ENCODE results near the gene GDPD4. TPM values are rescaled to one million over a fixed set of nuclear protein-coding genes. Genes with fewer than 3 reads are reported as not detected.

GDPD4 gene
- total RNA-seq, 1 donor = not detected

DNA sequence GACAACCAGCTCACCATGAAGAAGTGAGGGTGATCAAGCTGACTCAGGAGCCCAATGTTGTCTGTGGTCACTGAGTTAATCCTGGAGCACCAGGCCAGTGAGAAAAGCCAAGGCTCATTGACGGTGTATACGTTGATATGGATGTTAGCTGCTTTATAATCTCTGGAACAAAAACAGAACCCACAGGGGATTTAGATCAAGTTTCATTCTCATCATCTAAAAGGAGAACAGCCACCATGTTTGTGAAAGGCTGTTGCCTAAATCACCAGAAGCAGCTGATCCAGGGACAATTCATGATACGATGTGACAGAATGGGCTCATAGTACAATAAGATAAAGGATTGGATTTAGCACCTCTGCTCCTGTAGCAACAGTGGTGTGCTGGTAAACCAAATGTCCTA, 68.5 kb downstream of the GDPD4 start:
- H3K9me3 ChIP-seq (ENCODE audit: low read depth, low read length) = no peaks in the 10 kb centered on the region
- no peaks in the 10 kb centered on the region for H3K27me3 ChIP-seq (ENCODE audit: insufficient read depth, low read length)
- no peaks in the 10 kb centered on the region for H3K4me1 ChIP-seq (ENCODE audit: insufficient read depth, low read length)
- no peak overlapping the region for H3K4me3 ChIP-seq (ENCODE audit: low read length)

DNA sequence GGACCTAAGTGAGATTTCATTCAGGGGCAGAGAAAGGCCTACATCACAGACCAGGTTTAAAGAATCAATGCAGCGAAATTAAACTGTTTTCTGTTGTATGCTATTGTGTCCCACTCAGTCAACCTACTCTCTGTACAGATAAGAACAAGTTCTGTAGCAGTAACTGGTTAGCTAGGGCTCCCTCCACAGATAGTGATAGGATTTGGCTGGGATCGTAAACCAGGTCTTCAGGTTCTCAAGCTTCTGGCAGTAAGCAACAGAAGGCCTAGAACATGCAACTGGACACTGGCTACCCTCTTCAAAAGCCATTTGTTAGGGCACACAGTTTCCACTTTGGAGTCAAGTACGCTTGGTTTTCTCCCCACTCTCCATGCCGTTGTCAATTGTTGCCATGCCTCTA, 69.2 kb downstream of the GDPD4 start:
- Histone ChIP-seq H3K9me3 (ENCODE audit: low read depth, low read length) (no peaks in the 10 kb centered on the region), H3K4me1 (ENCODE audit: insufficient read depth, low read length) (no peaks in the 10 kb centered on the region), H3K27me3 (ENCODE audit: insufficient read depth, low read length) (no peaks in the 10 kb centered on the region), H3K4me3 (ENCODE audit: low read length) (no peak overlapping the region)

DNA sequence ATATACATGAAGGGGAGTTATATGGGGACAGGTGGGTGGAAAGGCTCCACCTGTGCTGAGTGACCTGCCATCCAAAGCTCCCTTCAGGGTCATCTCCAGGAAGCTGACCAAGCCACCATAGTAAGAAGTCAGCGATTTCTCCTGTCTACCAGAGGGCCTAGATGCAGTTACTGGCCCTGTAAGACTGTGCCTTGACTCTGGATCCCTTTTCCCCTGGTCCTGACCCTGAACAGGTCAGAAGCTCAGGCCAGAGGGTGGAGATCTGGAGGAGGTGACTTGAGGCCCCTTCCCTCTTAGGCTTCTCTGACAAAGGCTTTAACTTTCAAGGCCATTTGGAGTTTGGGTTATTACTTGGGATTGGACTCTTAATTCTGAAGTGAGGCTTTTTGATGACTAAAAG, 69.7 kb downstream of the GDPD4 start:
- Histone ChIP-seq H3K27me3 (ENCODE audit: insufficient read depth, low read length) (no peaks in the 10 kb centered on the region), H3K9me3 (ENCODE audit: low read depth, low read length) (no peaks in the 10 kb centered on the region), H3K4me3 (ENCODE audit: low read length) (no peak overlapping the region), H3K4me1 (ENCODE audit: insufficient read depth, low read length) (no peaks in the 10 kb centered on the region)

DNA sequence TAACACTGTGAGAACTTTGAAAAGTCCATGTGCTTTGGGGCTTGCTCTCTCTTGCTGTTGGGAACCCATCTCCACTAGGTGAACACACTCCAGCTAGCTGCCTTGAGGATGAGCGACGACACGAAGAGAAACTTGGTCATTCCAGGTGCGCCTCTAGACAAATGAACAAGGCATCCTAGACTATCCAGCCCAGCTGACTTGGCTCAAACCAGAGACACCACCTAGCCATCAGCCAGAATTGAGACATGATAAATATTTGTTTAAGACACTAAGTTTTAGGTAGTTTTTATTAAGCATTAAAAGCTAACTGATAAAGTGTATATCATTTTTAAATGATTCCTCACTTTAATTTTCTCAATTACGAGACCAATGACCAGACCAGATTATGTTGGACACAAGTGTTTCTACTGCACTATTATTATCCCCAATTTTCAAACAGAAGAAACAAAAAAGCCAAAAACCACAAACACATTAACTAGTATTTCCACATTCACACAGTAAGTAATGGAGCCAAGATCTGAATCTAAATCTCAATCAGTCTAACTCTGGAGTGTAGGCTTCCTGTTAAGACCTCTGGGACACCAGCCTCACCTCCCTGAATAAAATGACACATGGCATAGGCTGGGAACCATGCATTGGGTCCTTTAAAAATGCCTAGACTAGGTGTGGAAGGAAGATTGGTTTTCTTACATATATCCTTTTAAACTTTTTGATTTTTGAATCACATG, 70.4 kb downstream of the GDPD4 start:
- no peak overlapping the region for H3K4me3 ChIP-seq (ENCODE audit: low read length)
- H3K27me3 ChIP-seq (ENCODE audit: insufficient read depth, low read length) = no peaks in the 10 kb centered on the region
- H3K4me1 ChIP-seq (ENCODE audit: insufficient read depth, low read length) = no peaks in the 10 kb centered on the region

DNA sequence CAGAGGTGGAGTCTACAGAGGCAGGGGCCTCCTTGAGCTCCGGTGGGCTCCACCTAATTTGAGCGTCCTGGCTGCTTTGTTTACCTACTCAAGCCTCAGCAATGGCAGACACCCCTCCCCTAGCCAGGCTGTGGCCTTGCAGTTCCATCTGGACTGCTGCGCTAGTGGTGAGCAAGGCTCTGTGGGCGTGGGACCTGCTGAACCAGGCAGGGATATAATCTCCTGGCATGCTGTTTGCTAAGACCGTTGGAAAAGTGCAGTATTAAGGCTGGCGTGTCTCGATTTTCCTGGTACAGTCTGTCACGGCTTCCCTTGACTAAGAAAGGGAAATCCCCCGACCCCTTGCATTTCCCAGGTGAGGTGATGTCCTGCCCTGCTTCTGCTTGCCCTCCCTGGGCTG, 77.7 kb downstream of the GDPD4 start:
- Histone ChIP-seq H3K4me3 (ENCODE audit: low read length) (no peak overlapping the region), H3K27me3 (ENCODE audit: insufficient read depth, low read length) (no peaks in the 10 kb centered on the region), H3K4me1 (ENCODE audit: insufficient read depth, low read length) (no peaks in the 10 kb centered on the region), H3K9me3 (ENCODE audit: low read depth, low read length) (no peaks in the 10 kb centered on the region)

More for the DNA sequence above, 70.4 kb downstream of the GDPD4 start:
- H3K9me3 ChIP-seq (ENCODE audit: low read depth, low read length) = no peaks in the 10 kb centered on the region

DNA sequence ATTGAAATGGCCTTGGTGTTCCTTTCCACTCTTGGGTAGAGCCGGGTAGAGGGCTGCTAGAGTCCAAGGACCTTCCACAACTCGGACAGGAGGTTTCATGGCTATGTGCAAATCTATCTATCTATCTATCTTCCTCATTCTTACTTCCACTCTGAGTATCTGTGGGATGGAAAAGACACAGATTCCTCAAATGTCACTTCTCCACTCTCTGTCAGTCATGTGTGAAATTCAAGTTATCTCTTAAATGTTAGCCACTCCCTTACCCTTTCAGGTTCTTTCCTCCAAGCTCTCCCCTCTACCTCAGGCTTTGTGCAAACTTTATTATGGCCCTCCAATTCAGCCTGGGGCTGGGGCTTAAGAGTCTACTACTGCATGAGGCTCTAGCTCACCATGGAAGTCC, 84.3 kb downstream of the GDPD4 start:
- Histone ChIP-seq H3K27me3 (ENCODE audit: insufficient read depth, low read length) (no peaks in the 10 kb centered on the region), H3K4me1 (ENCODE audit: insufficient read depth, low read length) (no peaks in the 10 kb centered on the region), H3K4me3 (ENCODE audit: low read length) (no peak overlapping the region), H3K9me3 (ENCODE audit: low read depth, low read length) (no peaks in the 10 kb centered on the region)

DNA sequence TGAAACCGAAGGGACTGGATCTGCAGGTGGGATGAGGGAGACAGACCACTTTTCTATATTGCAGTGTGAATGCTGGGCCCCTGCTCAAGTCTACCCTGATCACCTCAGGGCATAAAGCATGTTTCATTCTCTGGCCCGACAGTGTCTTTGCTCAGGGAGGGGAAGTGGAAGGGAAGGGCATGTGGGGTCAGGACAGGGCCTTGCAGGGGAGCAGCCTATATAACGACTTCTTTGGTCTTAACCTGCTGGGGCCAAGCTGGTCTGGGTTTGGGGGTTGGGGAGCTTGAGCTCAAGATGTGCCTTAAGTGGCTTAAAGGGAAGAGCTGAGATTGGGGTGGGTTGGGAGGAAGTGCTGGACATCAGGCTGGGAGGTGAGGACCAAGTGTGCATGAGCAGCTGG, 86.4 kb downstream of the GDPD4 start:
- no peaks in the 10 kb centered on the region for H3K4me1 ChIP-seq (ENCODE audit: insufficient read depth, low read length)
- no peak overlapping the region for H3K4me3 ChIP-seq (ENCODE audit: low read length)
- no peaks in the 10 kb centered on the region for H3K9me3 ChIP-seq (ENCODE audit: low read depth, low read length)
- no peaks in the 10 kb centered on the region for H3K27me3 ChIP-seq (ENCODE audit: insufficient read depth, low read length)

DNA sequence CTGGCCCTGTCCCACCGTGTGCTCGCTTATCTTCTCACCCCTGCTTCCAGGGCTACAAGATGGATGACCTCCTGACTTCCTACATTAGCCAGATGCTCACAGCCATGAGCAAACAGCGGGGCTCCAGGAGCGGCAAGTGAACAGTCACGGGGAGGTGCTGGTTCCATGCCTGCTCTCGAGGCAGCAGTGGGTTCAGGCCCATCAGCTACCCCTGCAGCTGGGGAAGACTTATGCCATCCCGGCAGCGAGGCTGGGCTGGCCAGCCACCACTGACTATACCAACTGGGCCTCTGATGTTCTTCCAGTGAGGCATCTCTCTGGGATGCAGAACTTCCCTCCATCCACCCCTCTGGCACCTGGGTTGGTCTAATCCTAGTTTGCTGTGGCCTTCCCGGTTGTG, 86.9 kb downstream of the GDPD4 start:
- Histone ChIP-seq H3K4me1 (ENCODE audit: insufficient read depth, low read length) (no peaks in the 10 kb centered on the region), H3K4me3 (ENCODE audit: low read length) (no peak overlapping the region), H3K27me3 (ENCODE audit: insufficient read depth, low read length) (no peaks in the 10 kb centered on the region), H3K9me3 (ENCODE audit: low read depth, low read length) (no peaks in the 10 kb centered on the region)

DNA sequence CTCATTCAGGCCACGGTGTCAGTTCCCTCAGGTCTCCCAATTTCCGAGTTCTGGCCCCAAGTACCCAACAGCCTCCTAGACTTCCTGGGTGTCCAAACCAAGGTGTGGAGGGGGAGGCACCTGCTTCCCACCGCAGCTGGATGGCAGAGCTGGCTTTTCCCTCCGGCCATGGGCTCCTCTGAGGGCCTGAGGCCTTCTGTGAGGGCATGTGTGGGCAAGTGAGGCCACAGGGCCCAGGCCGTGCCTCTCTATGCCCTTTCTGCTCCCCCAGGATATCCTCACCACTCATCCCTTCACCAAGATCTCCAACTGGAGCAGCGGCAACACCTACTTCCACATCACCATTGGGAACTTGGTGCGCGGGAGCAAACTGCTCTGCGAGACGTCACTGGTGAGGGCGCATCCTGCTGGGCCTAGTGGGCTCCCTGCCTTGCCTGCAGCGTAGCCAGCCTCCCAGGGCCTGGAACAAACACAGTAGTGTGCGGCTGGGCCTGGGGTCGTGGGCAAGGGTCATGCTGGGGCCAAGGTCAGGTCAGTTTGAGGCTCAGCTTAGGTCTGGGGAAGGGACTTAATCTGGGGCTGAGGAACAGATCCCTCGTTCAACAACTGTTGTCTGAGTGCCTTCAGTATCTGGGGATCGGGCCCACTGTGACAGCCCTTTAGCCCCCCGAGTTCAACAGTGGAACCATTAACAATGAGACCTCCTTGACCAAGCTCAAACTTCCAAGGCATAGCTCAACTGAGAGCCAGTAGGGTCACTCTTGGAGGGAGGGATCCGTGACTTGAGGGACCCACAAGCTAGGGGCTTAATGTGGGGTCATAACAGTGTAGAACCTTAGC, 87.7 kb downstream of the GDPD4 start:
- no peak overlapping the region for H3K4me3 ChIP-seq (ENCODE audit: low read length)
- no peaks in the 10 kb centered on the region for H3K9me3 ChIP-seq (ENCODE audit: low read depth, low read length)
- no peaks in the 10 kb centered on the region for H3K27me3 ChIP-seq (ENCODE audit: insufficient read depth, low read length)
- H3K4me1 ChIP-seq (ENCODE audit: insufficient read depth, low read length) = no peaks in the 10 kb centered on the region

DNA sequence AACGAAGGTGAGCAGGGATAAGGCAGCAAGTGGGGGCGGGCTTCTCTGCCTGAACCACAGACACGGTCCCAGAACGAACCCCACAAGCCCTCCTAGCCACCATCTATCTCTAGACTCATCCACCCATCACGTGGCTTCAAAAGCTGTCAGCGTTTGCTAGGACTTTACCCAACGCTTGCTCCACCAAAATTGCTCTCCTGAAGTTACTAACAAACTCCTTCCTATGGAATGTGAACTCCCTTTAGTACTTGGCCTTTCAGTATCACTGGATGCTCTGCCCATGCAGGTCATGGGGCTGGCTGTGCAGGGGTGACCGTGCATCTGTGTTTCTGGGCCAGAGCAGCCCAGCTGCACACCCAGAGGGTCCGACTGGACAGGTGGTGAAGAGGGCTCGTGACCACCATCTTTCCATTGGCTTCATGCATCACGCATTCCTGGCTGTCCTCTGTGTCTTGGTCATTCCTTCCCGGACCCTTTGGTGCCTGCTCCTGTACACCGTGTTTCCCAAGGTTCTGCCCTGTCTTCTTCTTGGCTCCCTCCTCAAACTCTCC, 88.4 kb downstream of the GDPD4 start:
- Histone ChIP-seq H3K4me3 (ENCODE audit: low read length) (no peak overlapping the region), H3K9me3 (ENCODE audit: low read depth, low read length) (no peaks in the 10 kb centered on the region)

DNA sequence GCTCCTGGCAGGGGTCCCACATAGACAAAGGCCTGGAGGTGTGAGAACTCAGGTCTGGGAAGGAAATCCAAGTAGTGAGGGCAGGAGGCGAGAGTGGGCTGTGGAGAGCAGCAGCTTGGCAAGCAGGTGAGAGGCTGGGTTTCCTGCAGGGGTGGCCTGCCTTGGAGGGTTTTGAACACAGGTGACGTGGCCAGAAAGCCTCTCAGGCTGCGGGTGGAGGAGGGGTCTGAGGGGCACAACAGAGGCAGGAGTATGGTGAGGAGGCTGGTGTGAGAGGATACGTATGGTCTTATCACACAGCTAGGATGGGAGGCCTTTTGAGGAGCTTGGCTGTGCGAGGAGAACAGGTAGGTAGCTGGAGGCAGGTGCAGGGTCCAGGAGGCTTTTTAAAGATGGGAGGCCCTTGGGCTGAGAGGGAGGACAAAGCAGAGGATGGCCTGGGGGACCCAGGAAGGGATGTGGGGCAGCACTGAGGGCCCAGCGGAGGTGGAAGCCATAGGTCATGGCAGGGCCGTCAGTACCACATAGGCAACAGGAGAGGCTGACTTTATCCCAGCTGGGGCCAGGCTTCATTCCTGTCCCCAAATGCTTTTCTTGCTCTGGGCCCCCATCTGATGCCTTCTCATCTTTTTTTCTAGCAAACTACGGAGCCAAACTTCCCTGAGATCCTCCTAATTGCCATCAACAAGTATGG, 89.0 kb downstream of the GDPD4 start:
- no peaks in the 10 kb centered on the region for H3K4me1 ChIP-seq (ENCODE audit: insufficient read depth, low read length)
- H3K4me3 ChIP-seq (ENCODE audit: low read length) = no peak overlapping the region
- H3K9me3 ChIP-seq (ENCODE audit: low read depth, low read length) = no peaks in the 10 kb centered on the region
- no peaks in the 10 kb centered on the region for H3K27me3 ChIP-seq (ENCODE audit: insufficient read depth, low read length)

More for the DNA sequence above, 88.4 kb downstream of the GDPD4 start:
- Histone ChIP-seq H3K27me3 (ENCODE audit: insufficient read depth, low read length) (no peaks in the 10 kb centered on the region), H3K4me1 (ENCODE audit: insufficient read depth, low read length) (no peaks in the 10 kb centered on the region)

DNA sequence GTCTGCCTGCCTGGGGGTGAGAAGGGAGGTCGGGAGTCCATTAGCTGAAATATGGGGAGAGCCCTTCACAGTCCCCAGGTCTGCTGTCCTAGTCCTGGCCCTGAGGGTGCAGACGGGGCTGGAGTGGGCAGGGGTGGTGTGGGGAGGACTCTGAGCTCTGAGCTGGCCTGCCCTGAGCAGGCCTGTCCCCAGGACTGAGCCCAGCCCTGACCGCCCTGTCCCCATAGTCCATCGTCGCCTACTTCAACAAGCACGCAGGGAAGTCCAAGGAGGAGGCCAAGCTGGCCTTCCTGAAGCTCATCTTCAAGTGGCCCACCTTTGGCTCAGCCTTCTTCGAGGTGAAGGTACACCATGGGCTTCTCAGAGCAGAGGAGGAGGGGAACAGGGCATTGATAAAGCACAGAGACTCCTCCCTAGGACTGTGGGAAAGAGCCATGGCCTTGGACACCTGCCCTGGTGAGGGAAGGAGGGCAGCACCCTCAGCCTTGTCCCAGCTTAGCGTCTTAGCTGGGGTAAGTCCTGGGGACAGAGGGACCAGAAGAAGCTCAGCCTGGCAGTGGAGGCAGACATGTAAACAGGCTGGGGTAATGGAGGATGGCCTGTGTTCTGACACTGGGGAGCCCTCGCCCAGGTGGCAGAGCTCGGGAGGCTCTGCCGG, 89.8 kb downstream of the GDPD4 start:
- H3K4me3 ChIP-seq (ENCODE audit: low read length) = no peak overlapping the region
- no peaks in the 10 kb centered on the region for H3K4me1 ChIP-seq (ENCODE audit: insufficient read depth, low read length)
- no peaks in the 10 kb centered on the region for H3K27me3 ChIP-seq (ENCODE audit: insufficient read depth, low read length)
- no peaks in the 10 kb centered on the region for H3K9me3 ChIP-seq (ENCODE audit: low read depth, low read length)

DNA sequence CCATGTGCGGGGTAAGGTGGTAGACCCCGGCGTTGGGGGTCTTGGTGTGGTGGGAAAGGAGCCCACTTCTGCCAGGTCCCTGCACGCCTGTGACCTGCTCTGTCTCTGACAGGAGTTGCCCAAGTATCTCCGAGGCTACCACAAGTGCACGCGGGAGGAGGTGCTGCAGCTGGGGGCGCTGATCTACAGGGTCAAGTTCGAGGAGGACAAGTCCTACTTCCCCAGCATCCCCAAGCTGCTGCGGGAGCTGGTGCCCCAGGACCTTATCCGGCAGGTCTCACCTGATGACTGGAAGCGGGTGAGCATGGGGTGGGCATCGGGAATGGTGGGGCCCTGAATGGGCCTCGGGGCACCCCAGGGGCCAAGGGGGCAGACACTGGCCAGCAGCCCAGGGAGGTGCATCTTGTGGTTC, 90.4 kb downstream of the GDPD4 start:
- Histone ChIP-seq H3K9me3 (ENCODE audit: low read depth, low read length) (no peaks in the 10 kb centered on the region), H3K4me3 (ENCODE audit: low read length) (no peak overlapping the region), H3K27me3 (ENCODE audit: insufficient read depth, low read length) (no peaks in the 10 kb centered on the region)

DNA sequence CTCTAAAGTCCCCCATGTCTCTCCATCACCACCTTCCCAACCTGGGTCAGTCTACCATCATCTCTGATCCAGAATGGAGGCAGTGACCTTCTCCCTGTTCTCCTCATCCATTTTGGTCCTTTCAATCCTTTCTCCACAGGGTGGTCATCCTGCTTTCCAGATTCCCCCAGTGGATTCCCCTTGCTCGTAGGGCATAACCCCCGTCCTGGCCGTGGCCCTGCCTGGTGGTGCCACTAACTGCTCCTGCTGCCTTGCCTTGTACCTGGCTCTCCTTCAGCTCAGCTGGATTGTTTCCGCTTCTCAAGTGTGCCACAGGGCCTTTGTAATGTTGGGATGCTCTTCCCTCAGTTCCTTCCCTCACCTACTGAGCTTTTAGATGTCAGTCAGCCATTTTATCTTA, 91.8 kb downstream of the GDPD4 start:
- no peaks in the 10 kb centered on the region for H3K27me3 ChIP-seq (ENCODE audit: insufficient read depth, low read length)
- no peaks in the 10 kb centered on the region for H3K9me3 ChIP-seq (ENCODE audit: low read depth, low read length)
- H3K4me1 ChIP-seq (ENCODE audit: insufficient read depth, low read length) = no peaks in the 10 kb centered on the region
- no peak overlapping the region for H3K4me3 ChIP-seq (ENCODE audit: low read length)

More for the DNA sequence above, 90.4 kb downstream of the GDPD4 start:
- H3K4me1 ChIP-seq (ENCODE audit: insufficient read depth, low read length) = no peaks in the 10 kb centered on the region

DNA sequence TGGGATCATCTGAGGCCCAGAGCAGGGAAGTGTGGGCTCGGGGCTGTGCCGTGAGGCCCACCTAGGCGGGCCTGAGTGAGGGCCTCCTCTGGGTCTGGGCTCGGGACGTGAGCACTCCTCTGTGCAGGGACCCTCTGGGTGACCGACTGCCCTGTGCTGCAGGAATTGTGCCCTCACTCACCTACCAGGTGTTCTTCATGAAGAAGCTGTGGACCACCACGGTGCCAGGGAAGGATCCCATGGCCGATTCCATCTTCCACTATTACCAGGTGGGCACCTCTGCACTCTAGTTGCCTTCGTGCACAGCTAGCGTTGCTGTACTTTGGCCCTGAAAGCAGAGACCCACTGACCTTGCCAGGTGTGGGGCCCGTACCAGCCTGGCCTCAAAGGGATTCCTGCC, 93.0 kb downstream of the GDPD4 start:
- Histone ChIP-seq H3K4me1 (ENCODE audit: insufficient read depth, low read length) (no peaks in the 10 kb centered on the region), H3K9me3 (ENCODE audit: low read depth, low read length) (no peaks in the 10 kb centered on the region), H3K4me3 (ENCODE audit: low read length) (no peak overlapping the region), H3K27me3 (ENCODE audit: insufficient read depth, low read length) (no peaks in the 10 kb centered on the region)
